Measurements from ENCODE around the gene BCAS3.

The BCAS3 gene

GRCh38 chr17:61402073-61402541 is 724.5 kb downstream of the BCAS3 start:
- Histone ChIP-seq H3K27ac (ENCODE audit: low read depth, low read length, poor library complexity, severe bottlenecking) (no peak overlapping the region), H3K9me3 (ENCODE audit: low read length) (no peaks in the 10 kb centered on the region), H3K79me2 (ENCODE audit: insufficient read depth, low read length) (no peaks in the 10 kb centered on the region), H3F3A (ENCODE audit: insufficient read depth, low read length) (no peaks in the 10 kb centered on the region), H4K20me1 (ENCODE audit: insufficient read depth, low read length) (no peaks in the 10 kb centered on the region), H3K36me3 (ENCODE audit: insufficient read depth, low read length) (no peaks in the 10 kb centered on the region), H3K9ac (ENCODE audit: low read length) (no peak overlapping the region), H3K4me2 (ENCODE audit: low read length) (no peak overlapping the region), H3K4me3 (ENCODE audit: low read depth, low read length, poor library complexity, severe bottlenecking) (no peak overlapping the region), H3K9me2 (ENCODE audit: low read depth, low read length) (no peaks in the 10 kb centered on the region), H3K27me3 (ENCODE audit: insufficient read depth, low read length) (peaks cover 10% of the 10 kb centered on the region; the same call in 1 of the 2 replicates), H2AFZ (ENCODE audit: low read length) (no peak overlapping the region), H3K4me1 (ENCODE audit: insufficient read depth, low read length, severe bottlenecking) (peaks cover 8% of the 10 kb centered on the region)
- TF ChIP-seq EZH2 (IDR thresholded peaks at IDR 0.05; ENCODE audit: borderline replicate concordance, low read length) = no peak
- TF ChIP-seq, protein P1, sequence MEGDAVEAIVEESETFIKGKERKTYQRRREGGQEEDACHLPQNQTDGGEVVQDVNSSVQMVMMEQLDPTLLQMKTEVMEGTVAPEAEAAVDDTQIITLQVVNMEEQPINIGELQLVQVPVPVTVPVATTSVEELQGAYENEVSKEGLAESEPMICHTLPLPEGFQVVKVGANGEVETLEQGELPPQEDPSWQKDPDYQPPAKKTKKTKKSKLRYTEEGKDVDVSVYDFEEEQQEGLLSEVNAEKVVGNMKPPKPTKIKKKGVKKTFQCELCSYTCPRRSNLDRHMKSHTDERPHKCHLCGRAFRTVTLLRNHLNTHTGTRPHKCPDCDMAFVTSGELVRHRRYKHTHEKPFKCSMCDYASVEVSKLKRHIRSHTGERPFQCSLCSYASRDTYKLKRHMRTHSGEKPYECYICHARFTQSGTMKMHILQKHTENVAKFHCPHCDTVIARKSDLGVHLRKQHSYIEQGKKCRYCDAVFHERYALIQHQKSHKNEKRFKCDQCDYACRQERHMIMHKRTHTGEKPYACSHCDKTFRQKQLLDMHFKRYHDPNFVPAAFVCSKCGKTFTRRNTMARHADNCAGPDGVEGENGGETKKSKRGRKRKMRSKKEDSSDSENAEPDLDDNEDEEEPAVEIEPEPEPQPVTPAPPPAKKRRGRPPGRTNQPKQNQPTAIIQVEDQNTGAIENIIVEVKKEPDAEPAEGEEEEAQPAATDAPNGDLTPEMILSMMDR (IDR thresholded peaks at IDR 0.05; ENCODE audit: low read length) = no peak

DNA sequence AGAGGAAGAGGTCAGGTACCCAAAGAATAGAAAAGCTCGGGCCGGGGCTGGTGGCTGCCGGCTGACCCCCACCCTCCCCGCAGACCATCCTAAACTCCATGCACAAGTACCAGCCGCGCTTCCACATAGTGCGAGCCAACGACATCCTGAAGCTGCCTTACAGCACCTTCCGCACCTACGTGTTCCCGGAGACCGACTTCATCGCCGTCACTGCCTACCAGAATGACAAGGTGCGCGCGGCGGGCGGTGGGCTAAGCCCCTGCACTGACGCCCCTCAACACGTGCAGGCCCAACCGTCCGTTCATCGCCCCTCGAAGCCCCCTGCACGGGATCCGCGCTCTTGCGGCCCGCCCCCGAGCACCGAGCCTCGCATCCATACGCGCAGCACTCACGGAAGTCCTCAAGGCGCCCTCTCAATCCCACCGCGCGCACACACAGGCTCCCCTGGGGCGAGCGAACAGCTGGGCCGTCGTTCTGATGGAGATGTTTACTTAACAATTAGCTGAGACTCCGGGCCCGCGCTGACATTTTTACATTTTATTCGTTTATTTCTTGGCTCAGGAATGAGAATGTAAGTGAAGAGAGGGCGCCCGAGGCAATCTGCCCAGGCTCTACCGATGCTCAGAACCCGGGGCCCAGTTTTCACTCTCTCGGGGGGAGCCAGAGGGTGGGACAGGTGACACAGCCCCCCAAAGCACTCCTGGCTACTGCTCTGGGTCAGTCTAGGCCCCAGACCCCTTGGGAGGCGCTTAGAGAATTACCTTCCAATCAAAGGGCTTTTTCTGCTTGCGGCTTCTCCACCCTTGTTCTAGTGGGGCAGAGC is 725.5 kb downstream of the BCAS3 start:
- no peaks in the 10 kb centered on the region for H3K79me2 ChIP-seq (ENCODE audit: insufficient read depth, low read length)
- no peak overlapping the region for H3K9ac ChIP-seq (ENCODE audit: low read length)

GRCh38 chr17:61403801-61404662 is 726.4 kb downstream of the BCAS3 start:
- Histone ChIP-seq H3K79me2 (ENCODE audit: insufficient read depth, low read length) (no peaks in the 10 kb centered on the region), H3F3A (ENCODE audit: insufficient read depth, low read length) (no peaks in the 10 kb centered on the region), H3K4me1 (ENCODE audit: insufficient read depth, low read length, severe bottlenecking) (peaks cover 13% of the 10 kb centered on the region), H3K9me3 (ENCODE audit: low read length) (no peaks in the 10 kb centered on the region), H3K4me3 (ENCODE audit: low read depth, low read length, poor library complexity, severe bottlenecking) (no peak overlapping the region), H3K27me3 (ENCODE audit: insufficient read depth, low read length) (peaks cover 10% of the 10 kb centered on the region; the same call in 1 of the 2 replicates), H3K9ac (ENCODE audit: low read length) (no peak overlapping the region), H3K36me3 (ENCODE audit: insufficient read depth, low read length) (no peaks in the 10 kb centered on the region), H3K4me2 (ENCODE audit: low read length) (no peak overlapping the region; the same call in 1 of the 2 replicates), H3K9me2 (ENCODE audit: low read depth, low read length) (no peaks in the 10 kb centered on the region), H3K27ac (ENCODE audit: low read depth, low read length, poor library complexity, severe bottlenecking) (no peak overlapping the region), H4K20me1 (ENCODE audit: insufficient read depth, low read length) (no peaks in the 10 kb centered on the region), H2AFZ (ENCODE audit: low read length) (no peak overlapping the region)
- no peak for TF ChIP-seq EZH2 (IDR thresholded peaks at IDR 0.05; ENCODE audit: borderline replicate concordance, low read length)
- TF ChIP-seq, protein P1 (IDR thresholded peaks at IDR 0.05; ENCODE audit: low read length) = no peak

More for the DNA sequence above, 725.5 kb downstream of the BCAS3 start:
- no peaks in the 10 kb centered on the region for H3K36me3 ChIP-seq (ENCODE audit: insufficient read depth, low read length)
- H3F3A ChIP-seq (ENCODE audit: insufficient read depth, low read length) = no peaks in the 10 kb centered on the region
- no peaks in the 10 kb centered on the region for H3K9me3 ChIP-seq (ENCODE audit: low read length)
- no peak for TF ChIP-seq EZH2 (IDR thresholded peaks at IDR 0.05; ENCODE audit: borderline replicate concordance, low read length)
- TF ChIP-seq, protein P1 (IDR thresholded peaks at IDR 0.05; ENCODE audit: low read length) = no peak
- peak overlapping the region; percentile 69 for H3K4me2 ChIP-seq (ENCODE audit: low read length)
- H4K20me1 ChIP-seq (ENCODE audit: insufficient read depth, low read length) = no peaks in the 10 kb centered on the region
- no peaks in the 10 kb centered on the region for H3K9me2 ChIP-seq (ENCODE audit: low read depth, low read length)
- peaks cover 10% of the 10 kb centered on the region; the same call in 1 of the 2 replicates for H3K27me3 ChIP-seq (ENCODE audit: insufficient read depth, low read length)
- H3K4me3 ChIP-seq (ENCODE audit: low read depth, low read length, poor library complexity, severe bottlenecking) = peak overlapping the region; percentile 52
- no peak overlapping the region for H2AFZ ChIP-seq (ENCODE audit: low read length)
- peaks cover 8% of the 10 kb centered on the region for H3K4me1 ChIP-seq (ENCODE audit: insufficient read depth, low read length, severe bottlenecking)
- no peak overlapping the region for H3K27ac ChIP-seq (ENCODE audit: low read depth, low read length, poor library complexity, severe bottlenecking)

All from OCI-LY1 (cell line).